GM18868 (cell line): ENCODE results near the gene GRB10.
"Not testable (repeated sequence)": the region's sequence is repeated elsewhere in the genome, so short reads cannot be mapped to it uniquely, and the experiment has no call there.

Experiments
- ATAC-seq: cut with Tn5 transposase; IDR thresholded peaks from one replicate; pipeline ENCODE4 v1.9.1; 2021; ENCODE audit warnings: mild to moderate bottlenecking, moderate library complexity; ENCODE audit not compliant: unreplicated experiment

GRB10 gene

DNA sequence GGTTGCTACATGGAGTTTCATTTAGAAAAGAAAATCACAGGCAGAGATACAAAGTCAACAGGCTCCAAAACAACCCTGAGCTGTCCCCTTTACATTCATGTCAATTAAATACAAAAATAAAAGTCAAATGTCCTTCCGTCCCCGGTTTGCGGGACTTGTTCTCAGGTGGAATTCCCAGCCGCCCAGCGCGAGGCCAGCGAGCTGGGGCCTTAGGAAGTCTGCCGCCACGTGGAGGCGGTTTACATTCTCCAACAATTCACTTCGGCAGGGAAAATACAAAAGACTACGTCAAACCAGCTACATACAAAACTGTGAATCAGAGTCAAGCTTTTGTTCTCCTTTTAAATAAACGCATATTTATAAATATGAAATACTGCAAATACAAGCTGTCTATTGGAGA lies 192.2 kb downstream of the GRB10 start:
- ATAC-seq = no peak

- ATAC-seq = no peak
Observed at GRCh38 chr7:50589364-50589763, 193.3 kb downstream of the GRB10 start.

DNA sequence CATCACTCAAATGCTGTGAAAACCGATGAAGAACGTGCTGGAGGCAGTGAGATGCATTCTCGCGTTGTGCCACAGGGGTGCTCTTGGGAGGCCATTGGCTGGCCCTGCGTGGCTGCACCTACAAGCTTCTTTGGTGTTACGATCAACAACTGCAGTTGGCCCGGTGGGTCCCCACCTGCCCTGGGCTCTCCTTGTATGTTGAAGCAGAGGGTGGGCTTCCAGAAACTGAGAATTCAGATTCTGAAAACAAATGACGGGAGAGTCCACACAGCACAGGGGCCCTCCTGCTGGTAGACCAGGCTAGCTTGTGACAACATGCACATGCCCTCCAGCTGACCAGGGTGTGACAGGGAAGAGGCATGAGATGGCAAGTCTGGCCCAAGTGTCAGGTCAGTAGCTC lies 193.8 kb downstream of the GRB10 start:
- ATAC-seq = no peak

GRCh38 chr7:50587737-50588136 lies 195.0 kb downstream of the GRB10 start:
- no peak for ATAC-seq

DNA sequence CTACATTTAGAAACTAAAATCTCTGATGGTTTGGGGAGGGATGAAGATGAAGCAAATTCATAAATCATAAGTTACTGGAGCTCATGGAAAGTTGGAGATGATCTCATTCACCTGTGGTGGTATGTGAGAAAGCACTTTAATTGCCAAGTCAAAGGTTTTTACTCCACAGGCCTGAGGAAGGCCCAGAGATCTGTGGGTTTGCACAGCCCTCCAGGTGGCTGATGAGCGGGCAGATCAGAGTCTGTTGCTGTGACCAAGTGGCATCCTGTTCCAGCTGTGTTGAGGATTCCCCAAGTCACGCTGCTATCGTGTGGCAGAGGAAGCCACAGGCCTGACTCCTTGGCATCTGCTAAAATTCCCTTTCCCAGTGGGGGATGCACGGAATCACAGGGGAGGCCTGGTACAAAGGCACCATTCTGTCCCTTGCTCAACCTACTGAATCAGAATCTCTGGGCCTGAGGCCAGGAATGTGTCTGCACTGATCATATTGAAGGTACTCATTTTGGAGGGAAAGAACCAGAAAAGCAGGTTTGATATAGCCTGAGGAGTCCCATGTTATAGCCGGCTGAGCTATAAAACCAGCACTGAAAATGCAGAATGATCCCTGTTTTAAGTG lies 197.8 kb downstream of the GRB10 start:
- no peak for ATAC-seq

- ATAC-seq = no peak
Observed at GRCh38 chr7:50584386-50584785, 198.3 kb downstream of the GRB10 start.

DNA sequence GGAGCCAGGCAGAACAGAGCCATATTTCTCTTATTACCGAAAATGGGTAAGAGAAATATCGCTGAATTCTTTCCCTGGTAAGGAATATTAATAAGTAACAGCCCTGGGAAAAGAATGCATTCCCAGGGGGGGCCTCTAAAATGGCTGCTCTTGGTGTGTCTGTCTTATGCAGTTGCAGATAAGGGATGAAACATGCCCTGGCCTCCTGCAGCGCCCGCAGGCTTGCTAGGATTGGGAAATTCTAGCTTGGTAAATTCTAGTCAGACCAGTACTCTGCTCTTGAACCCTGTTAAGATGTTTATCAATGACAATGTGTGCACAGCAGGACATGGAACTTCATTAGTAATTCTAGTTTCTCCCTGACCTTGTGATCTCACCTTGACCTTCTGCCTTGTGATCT lies 199.4 kb downstream of the GRB10 start:
- ATAC-seq = not testable (repeated sequence)

DNA sequence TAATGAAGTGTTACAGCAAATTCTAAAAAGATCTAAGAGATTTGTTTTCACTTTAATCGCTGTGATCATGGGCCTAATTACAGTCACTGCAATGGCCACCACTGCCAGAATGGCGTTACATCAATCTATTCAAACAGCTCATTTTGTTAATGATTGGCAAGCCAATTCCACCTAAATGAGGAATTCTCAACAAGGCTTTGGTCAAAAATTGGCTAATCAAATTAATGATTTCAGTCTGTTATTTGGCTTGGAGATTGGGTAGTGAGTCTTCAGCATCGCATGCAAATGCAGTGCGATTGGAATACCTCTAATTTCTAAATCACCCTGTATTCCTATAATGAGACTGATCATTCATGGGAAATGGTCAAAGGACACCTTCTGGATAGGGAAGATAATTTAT lies 200.4 kb downstream of the GRB10 start:
- not testable (repeated sequence) for ATAC-seq

DNA sequence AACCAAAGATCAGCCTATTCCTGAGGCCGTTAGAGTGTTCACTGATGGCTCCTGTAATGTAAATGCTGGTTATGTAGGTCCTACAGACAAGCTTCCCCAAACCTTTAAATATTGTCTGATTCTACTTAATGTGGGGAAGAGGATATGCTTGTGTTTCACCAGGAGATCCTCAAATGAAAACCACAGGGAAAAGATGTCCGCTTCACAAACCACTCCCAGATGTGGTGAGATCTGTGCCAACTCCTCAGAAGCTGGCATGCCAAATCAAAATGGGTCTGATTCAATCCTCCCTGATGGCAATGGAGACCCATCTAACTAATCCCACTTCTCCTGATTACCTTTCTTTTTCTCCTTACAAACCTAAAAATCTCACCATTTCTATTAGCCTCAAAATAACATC lies 202.0 kb downstream of the GRB10 start:
- not testable (repeated sequence) for ATAC-seq

- no peak for ATAC-seq
Observed at GRCh38 chr7:50580057-50580456, 202.6 kb downstream of the GRB10 start.

- ATAC-seq = not testable (repeated sequence)
Observed at GRCh38 chr7:50578105-50578504, 204.6 kb downstream of the GRB10 start.

GRCh38 chr7:50577569-50577968 lies 205.1 kb downstream of the GRB10 start:
- no peak for ATAC-seq

DNA sequence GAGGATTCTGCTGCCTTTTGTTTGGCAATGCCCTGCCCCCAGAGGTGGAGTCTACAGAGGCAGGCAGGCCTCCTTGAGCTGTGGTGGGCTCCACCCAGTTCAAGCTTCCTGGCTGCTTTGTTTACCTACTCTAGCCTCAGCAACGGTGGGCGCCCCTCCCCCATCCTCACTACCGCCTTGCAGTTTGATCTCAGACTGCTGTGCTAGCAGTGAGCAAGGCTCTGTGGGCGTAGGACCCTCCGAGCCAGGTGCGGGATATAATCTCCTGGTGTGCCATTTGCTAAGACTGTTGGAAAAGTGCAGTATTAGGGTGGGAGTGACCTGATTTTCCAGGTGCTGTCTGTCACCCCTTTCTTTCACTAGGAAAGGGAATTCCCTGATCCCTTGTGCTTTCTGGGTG lies 206.3 kb downstream of the GRB10 start:
- ATAC-seq = not testable (repeated sequence)

- no peak for ATAC-seq
Observed at GRCh38 chr7:50567715-50568261, 214.9 kb downstream of the GRB10 start.

DNA sequence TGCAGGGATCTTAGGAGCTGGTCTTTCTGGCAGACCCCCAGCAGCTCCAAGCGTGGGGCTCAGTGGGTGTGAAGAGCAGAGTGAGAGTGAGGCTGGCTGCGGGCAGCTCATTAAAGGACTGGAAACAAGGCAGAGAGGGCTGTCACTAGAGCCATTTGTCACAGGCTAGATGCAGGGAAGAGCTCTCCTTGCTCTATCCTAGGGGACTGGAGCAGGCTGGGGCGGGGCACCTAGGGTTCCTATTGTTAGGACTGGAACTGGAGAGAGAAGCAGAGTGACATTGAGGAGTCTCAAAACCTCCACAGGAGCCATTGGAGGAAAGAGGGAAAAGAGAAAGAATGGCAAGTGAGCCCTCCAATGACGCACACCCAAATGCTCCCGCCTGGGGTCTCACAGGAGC lies 216.7 kb downstream of the GRB10 start:
- no peak for ATAC-seq

DNA sequence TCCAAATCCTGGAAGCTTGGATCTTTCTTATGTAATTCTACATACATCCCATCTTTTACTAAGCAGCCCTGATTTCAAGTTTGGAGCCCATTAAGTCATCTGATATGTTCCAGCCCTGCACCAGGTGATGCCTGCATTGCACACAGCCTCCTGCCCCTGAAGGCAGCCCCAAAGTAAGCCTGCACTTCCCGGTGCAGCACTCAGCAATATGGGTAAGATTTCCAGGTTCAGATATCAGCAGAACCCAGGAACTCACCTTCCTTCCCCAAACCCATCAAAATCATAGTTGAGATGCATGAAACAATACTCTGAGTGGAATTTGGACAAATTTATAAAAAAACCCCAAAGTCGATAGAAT lies 217.2 kb downstream of the GRB10 start:
- ATAC-seq = no peak

GRCh38 chr7:50564640-50565558 lies 217.8 kb downstream of the GRB10 start, which contains the start of gene DDC:
DDC (minus strand) TSS chr7:50565405; CDS start chr7:50544085, 21,320 bp downstream.
- ATAC-seq = no peak

DNA sequence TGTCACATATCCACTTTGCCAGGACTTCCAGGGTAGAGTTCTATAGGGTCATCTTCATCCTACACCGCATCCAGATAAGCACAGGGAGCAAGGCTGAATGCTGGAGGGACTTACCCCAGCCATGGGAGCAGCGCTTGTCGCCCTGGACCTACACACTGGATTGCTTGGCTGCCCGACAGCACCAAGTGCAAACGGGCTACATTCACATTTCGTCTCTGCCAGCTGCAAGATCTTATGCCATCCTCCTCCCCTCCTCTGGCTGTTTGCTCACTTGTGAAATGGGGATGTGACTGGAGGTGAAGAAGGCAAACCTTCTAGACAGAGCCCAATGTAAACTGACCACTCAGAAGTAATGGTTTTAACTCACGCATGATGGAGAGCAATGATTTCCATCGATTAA lies 218.5 kb downstream of the GRB10 start:
- ATAC-seq = no peak

DNA sequence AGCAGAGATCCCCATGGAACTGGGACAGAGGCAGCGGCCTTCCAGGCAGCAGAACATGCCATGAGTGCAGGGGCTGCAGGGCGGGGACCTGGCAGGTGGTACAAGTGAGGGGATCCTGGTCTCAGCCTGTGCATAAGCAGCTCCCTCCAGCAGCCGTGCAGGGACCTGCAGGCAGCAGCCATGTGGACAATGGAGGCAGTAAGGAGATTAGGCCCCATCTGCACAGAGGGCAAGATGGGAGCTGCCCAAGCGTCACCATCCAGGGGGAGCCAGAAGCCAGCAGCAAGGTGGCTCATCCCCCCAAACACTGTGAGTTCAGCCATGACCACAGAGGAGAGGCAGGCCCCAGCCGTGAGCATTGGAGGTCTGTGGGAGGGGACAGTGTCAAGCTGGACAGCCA lies 220.6 kb downstream of the GRB10 start:
- no peak for ATAC-seq

- no peak for ATAC-seq
Observed at GRCh38 chr7:50560865-50561351, 221.8 kb downstream of the GRB10 start.

DNA sequence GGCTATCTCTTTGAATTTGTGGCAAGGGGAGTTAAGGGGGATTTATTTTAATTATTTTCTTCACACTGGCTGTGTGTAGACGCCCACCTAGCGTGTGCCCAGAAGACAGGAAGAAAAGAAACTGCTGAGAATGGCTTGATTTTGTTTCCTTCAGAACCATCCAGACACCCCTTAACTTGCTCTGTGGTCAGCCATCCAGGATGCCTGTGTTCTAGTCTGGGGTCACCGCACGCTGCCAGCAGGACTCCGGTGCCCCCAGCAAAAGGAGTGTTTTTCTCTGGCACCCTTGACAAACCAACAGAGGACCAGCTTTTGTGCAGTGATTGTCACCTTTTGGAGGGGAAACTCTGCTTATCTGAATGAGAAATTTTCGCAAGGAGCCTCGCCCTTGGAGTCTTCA lies 222.8 kb downstream of the GRB10 start:
- no peak for ATAC-seq
